Endodermal cell (in vitro differentiated cells): ENCODE results near the gene DDX31. TPM values are rescaled to one million over a fixed set of nuclear protein-coding genes. Genes with fewer than 3 reads are reported as not detected.

Experiments used
- DNase-seq: peaks from one replicate; pipeline ENCODE4 v3.0.0-alpha.2; 2017
- H3K27ac ChIP-seq: 2 replicates; pipeline ENCODE4 v1.5.1; 2013; ENCODE audit warnings: mild to moderate bottlenecking, low read depth, low read length, moderate library complexity
- H3K27me3 ChIP-seq: 2 replicates; pipeline ENCODE4 v1.6.1; 2013; ENCODE audit warnings: mild to moderate bottlenecking, low read length, moderate library complexity; ENCODE audit not compliant: insufficient read depth, control insufficient read depth, poor library complexity, severe bottlenecking
- H3K36me3 ChIP-seq: 2 replicates; pipeline ENCODE4 v1.7.0; 2013; ENCODE audit warnings: mild to moderate bottlenecking, low read length, moderate library complexity; ENCODE audit not compliant: control insufficient read depth, insufficient read depth
- H3K4me1 ChIP-seq: one replicate; pipeline ENCODE4 v1.7.0; 2013; ENCODE audit warnings: low read length; ENCODE audit not compliant: control insufficient read depth, insufficient read depth
- H3K4me3 ChIP-seq: 2 replicates; pipeline ENCODE4 v1.5.1; 2013; ENCODE audit warnings: mild to moderate bottlenecking, low read length, moderate library complexity
- H3K9ac ChIP-seq: 2 replicates; pipeline ENCODE4 v1.6.1; 2013; ENCODE audit warnings: mild to moderate bottlenecking, low read length, moderate library complexity; ENCODE audit not compliant: poor library complexity, severe bottlenecking; ENCODE audit errors: extremely low read depth
- H3K9me3 ChIP-seq: 2 replicates; pipeline ENCODE4 v1.6.1; 2013; ENCODE audit warnings: mild to moderate bottlenecking, low read length, moderate library complexity; ENCODE audit not compliant: control insufficient read depth
- H3K27ac Mint-ChIP-seq: 2 replicates; pipeline ENCODE4 v1.8.0; 2020; ENCODE audit warnings: mixed read lengths
- H3K27me3 Mint-ChIP-seq: 2 replicates; pipeline ENCODE4 v1.8.0; 2021; ENCODE audit warnings: mild to moderate bottlenecking, mixed read lengths; ENCODE audit not compliant: insufficient read depth
- H3K36me3 Mint-ChIP-seq: 2 replicates; pipeline ENCODE4 v1.8.0; 2020; ENCODE audit warnings: low read depth, mixed read lengths
- H3K4me1 Mint-ChIP-seq: 2 replicates; pipeline ENCODE4 v1.8.0; 2020; ENCODE audit warnings: mixed read lengths
- H3K4me3 Mint-ChIP-seq: 2 replicates; pipeline ENCODE4 v1.8.0; 2020; ENCODE audit warnings: mild to moderate bottlenecking, moderate library complexity, mixed read lengths
- H3K9me3 Mint-ChIP-seq: 2 replicates; pipeline ENCODE4 v1.8.0; 2020; ENCODE audit warnings: mild to moderate bottlenecking, mixed read lengths
- WGBS, 2 experiments: methylation state at CpG; one replicate each; pipeline versions ENCODE4 v1.1.5 to v1.1.7; 2013; ENCODE audit warnings: missing lambda C conversion rate in 2 of 2, mixed read lengths in 1 of 2; ENCODE audit not compliant: insufficient coverage in 1 of 2, insufficient read length in 1 of 2; 5-methylcytosine and 5-hydroxymethylcytosine counted together
- total RNA-seq, 2 donors: library from RNA; stranded (reverse); fragmentation: NEBNext Ultra II Directional in 1 of 2; extraction: Animal tissue kit (Norgen Biotek cat#: 25700) in 1 of 2; gene quantifications; 2 replicates in 1 of 2; 3 replicates in 1 of 2; pipeline ENCODE4 v1.2.1, GENCODE V29; 2021
- TF ChIP-seq, protein P1 (sequence below): fragments of 200-600 bp; sonication (generic); conservative IDR thresholded peaks from 2 replicates; pipeline ENCODE4 v1.5.0; 2021; ENCODE audit warnings: antibody characterized with exemption, mild to moderate bottlenecking

DDX31 gene
- total RNA-seq, 2 donors from 2014 or later = 29.1 to 30.5 TPM

DNA sequence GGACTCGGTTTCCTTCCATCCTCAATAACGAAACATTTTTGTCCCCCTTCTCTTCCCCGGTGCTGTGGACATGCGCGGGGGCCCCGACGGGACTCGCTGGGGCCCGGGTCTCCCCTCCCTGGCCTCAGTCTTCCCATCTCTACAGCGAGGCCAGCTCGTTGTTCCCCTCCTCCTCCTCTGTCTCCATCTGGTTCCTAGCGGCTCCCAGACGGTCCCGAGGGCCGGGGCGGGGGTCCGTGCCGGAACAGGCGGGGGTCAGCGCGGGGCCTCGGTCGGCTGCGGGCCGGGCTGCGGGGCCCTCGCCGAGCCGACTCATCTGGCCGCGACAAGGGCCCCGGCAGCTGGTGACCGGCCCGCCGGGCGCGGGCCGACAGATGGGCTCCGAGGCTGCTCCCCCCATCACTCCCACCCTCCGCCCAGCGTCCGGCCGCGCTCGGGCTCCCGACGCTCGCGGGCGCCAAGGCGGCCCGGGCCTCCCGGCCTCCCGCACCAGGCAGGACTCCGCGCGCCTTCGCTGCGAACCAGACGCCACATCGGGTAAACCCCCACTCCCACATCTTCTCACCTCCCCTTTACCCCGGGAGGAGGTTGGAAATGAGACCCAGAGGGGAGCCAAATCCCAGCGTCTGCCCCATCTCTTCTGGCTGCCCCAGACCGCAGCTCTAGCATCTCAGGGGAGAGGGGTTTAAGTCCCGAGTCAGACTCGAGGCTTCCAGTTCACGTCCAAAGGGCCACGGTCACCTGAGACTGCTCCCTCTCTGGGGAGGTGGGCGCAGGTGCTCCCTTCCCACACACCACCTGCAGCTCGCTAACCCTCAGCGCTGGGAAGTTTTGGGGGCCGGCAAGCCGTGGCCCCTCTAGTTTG is 79.2 kb downstream of the DDX31 start:
- TF ChIP-seq, protein P1, sequence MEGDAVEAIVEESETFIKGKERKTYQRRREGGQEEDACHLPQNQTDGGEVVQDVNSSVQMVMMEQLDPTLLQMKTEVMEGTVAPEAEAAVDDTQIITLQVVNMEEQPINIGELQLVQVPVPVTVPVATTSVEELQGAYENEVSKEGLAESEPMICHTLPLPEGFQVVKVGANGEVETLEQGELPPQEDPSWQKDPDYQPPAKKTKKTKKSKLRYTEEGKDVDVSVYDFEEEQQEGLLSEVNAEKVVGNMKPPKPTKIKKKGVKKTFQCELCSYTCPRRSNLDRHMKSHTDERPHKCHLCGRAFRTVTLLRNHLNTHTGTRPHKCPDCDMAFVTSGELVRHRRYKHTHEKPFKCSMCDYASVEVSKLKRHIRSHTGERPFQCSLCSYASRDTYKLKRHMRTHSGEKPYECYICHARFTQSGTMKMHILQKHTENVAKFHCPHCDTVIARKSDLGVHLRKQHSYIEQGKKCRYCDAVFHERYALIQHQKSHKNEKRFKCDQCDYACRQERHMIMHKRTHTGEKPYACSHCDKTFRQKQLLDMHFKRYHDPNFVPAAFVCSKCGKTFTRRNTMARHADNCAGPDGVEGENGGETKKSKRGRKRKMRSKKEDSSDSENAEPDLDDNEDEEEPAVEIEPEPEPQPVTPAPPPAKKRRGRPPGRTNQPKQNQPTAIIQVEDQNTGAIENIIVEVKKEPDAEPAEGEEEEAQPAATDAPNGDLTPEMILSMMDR = no peak
- peak; percentile 74 for DNase-seq
- Mint-ChIP-seq H3K4me1 (peaks cover 33% of the 10 kb centered on the region), H3K4me3 (peak overlapping the region; percentile 28), H3K27ac (no peak overlapping the region), H3K27me3 (peaks cover 72% of the 10 kb centered on the region), H3K36me3 (peaks cover 17% of the 10 kb centered on the region), H3K9me3 (no peaks in the 10 kb centered on the region)
- no peak overlapping the region for H3K4me3 ChIP-seq
- peaks cover 72% of the 10 kb centered on the region for H3K27me3 ChIP-seq
- H3K9me3 ChIP-seq = no peaks in the 10 kb centered on the region
- no peak overlapping the region for H3K27ac ChIP-seq
- 0 to 2% methylated on average over 25 to 73 of the region's 73 CpGs for WGBS, 2 experiments
- H3K9ac ChIP-seq = no peak overlapping the region
- peaks cover 8% of the 10 kb centered on the region for H3K4me1 ChIP-seq
- peaks cover 19% of the 10 kb centered on the region for H3K36me3 ChIP-seq

DNA sequence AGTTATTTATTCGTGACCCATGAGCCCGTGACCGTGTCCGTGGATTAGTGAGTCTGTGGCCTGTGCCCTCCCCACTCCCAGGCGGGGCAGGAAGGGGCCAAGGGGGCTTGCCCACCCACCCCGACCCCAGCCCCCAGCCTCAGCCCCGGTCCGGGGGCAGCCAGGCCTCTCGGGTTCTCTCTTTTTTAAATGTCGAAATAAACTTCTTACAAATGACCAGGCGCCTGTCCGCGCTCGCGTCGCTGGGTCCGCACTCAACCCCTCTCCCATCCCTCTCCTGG is 79.8 kb downstream of the DDX31 start:
- no peak overlapping the region for H3K9ac ChIP-seq
- H3K4me1 ChIP-seq = peaks cover 9% of the 10 kb centered on the region
- TF ChIP-seq, protein P1 = no peak
- H3K4me3 ChIP-seq = no peak overlapping the region
- Mint-ChIP-seq H3K4me1 (peaks cover 35% of the 10 kb centered on the region), H3K4me3 (peak overlapping the region; percentile 24), H3K9me3 (no peaks in the 10 kb centered on the region), H3K27me3 (peaks cover 77% of the 10 kb centered on the region), H3K27ac (no peak overlapping the region), H3K36me3 (peaks cover 14% of the 10 kb centered on the region)
- H3K27ac ChIP-seq = no peak overlapping the region
- H3K9me3 ChIP-seq = no peaks in the 10 kb centered on the region
- H3K36me3 ChIP-seq = peaks cover 14% of the 10 kb centered on the region
- DNase-seq = no peak
- H3K27me3 ChIP-seq = peaks cover 78% of the 10 kb centered on the region
- 1 to 3% methylated on average over 13 to 17 of the region's 17 CpGs for WGBS, 2 experiments

DNA sequence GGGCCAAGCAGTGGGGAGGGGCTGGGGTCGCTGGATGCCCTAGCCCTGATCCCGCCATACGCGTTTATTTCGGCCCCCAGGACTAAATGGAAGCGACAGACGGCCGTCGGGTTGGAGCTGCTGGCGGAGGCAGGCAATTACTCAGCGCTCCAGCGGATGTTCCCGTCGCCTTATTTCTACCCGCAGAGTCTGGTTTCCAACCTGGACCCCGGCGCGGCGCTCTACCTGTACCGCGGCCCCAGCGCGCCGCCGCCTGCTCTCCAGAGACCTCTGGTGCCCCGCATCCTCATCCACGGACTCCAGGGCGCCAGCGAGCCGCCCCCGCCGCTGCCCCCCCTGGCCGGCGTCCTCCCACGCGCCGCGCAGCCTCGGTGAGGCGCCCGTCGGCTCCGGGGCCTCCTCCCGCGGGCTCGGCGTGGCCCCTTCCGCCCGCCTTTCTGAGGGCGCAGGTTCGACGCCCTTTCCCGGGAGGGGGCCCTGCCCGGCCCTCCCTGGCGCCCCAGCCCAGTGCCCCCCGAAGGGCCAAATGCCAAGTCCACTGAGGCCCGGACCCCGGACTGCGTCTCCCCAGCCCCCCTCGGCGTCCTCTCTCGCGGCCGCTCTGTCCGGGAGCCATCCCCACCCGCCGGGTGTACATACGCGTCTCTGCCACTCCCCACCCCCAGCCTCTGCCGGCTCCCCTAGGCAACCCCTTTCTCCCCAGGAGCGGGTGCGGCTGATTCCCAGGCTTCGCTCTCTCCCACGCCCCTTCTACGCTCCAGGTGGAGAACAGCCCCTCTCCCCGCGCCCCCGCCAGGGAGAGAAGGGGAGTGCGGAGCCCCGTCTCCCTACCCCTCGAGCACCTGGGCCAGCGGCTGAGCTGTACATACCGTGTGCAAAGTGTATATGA is 80.4 kb downstream of the DDX31 start:
- Histone ChIP-seq H3K9me3 (no peaks in the 10 kb centered on the region), H3K9ac (no peak overlapping the region), H3K36me3 (peaks cover 8% of the 10 kb centered on the region), H3K4me1 (peaks cover 11% of the 10 kb centered on the region), H3K4me3 (no peak overlapping the region), H3K27me3 (peaks cover 84% of the 10 kb centered on the region), H3K27ac (no peak overlapping the region)
- TF ChIP-seq, protein P1 = peak; percentile 26
- Mint-ChIP-seq H3K4me3 (peak overlapping the region; percentile 24), H3K27me3 (peaks cover 83% of the 10 kb centered on the region), H3K4me1 (peaks cover 39% of the 10 kb centered on the region), H3K9me3 (no peaks in the 10 kb centered on the region), H3K36me3 (peaks cover 8% of the 10 kb centered on the region), H3K27ac (no peak overlapping the region)
- 1 to 3% methylated on average over 29 to 83 of the region's 83 CpGs for WGBS, 2 experiments
- peak; percentile 68 for DNase-seq
